ENCODE results near the gene IL12B.
"Not testable (repeated sequence)": the region's sequence is repeated elsewhere in the genome, so short reads cannot be mapped to it uniquely, and the experiment has no call there.

The IL12B gene

DNA sequence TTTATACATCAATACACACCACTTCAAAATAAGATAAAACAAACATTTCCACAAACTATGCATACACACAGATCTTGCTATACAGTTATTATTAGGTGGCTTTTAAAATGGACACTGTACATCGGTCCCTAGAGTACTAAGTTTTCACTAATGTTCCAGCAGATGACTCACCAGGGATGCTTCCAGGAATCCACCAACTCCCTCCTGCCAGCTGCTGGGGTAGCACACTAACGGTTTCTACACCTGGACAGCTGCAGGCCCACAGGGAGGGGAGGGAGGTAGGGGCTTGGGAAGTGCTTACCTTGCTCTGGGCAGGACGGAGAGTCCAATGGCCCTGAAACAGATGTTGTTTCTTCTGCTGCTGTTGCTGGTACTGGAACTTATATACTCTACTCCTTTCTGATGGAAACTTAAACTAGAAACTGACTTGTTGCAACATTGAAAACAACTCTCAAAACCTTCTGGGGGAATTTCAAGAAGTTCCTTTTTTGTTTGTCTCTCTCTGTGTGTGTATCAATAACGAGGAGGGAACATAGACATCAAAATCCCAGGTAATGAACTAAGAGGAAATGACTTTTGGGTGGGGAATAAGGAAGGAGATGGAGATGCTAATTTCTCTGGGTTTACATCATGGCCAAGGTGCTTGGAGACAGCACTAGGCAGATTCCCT lies at the start of gene IL12B:
IL12B (minus strand) TSS at position 357 of the 670 bp plus-strand sequence. CDS start 3,705 bp downstream, outside the sequence.
- DNase-seq = no peak

DNA sequence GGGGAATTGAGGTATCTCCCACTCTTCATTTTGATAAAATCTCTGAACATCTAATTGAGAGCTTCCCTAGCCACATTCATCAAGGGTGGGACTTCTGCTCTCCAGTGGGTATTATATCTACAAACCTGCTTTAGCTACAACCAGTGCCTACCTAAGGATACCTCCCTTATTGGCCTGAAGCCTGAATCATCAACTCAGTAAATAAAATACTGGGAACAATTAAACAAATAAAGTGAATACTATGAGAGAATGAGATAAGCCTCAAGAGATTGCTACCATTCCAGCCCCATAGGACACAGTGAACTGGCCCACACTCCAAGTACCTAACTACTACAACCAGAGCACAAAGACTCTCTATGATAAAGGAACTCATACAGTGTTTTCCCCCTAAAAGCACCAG lies 47.4 kb upstream of the IL12B start:
- DNase-seq = no peak

DNA sequence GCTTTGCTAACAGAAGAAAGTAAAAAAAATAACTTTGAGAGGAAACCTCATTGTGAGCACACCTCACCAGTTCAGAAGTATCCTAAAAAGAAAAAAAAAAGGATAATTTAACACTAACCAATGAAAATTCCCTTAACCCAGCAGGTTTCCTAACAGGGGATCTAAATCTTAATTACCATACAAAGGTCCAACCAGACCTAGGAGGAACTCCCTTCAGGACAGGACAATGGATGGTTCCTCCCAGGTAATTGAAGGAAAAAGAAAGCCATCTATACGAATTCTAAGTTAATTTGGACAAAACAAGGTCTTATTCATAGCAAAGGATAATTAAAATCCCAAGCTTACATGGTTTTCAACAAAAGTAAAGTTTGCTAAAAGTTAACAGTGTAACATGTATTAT lies 37.6 kb upstream of the IL12B start:
- DNase-seq = not testable (repeated sequence)

DNA sequence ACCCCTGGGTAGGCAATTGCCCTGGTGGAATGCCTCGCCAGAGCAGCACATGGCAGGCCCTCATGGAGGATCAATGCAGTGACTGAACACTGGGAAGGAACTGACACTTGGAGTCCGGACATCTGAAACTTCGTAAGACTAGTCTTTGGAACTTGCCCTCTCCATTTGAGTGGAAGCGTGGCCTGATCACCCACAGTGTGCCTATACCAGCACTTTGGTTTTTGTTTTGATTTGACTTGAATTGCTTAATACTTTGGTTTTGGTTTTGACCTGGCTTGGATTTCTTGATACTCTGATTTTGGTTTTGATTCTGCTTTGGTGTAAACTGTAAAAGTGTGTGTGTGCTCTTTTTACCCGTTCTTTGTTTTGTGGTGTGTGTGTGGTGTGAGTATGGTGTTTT lies 36.5 kb upstream of the IL12B start:
- not testable (repeated sequence) for DNase-seq

DNA sequence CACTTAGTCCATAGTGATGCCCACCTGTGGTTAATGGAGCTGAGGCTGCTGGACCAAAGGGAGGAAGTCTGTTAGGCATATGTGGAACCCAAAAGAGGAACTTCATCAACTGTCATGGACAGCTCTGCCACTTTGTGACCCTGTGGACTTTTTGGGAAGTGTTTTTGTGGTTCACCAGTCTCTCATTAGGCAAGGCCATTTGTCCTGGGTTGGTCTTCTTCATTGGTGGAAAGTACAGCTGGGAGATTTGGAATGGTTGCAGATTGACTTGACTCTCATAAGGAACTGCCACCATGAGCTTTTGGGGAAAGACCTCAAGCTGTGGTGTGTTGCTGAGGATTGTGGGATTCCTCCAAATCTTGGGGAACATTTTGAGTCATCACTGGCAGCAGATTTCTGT lies 31.9 kb upstream of the IL12B start:
- peak; percentile 86 for DNase-seq

DNA sequence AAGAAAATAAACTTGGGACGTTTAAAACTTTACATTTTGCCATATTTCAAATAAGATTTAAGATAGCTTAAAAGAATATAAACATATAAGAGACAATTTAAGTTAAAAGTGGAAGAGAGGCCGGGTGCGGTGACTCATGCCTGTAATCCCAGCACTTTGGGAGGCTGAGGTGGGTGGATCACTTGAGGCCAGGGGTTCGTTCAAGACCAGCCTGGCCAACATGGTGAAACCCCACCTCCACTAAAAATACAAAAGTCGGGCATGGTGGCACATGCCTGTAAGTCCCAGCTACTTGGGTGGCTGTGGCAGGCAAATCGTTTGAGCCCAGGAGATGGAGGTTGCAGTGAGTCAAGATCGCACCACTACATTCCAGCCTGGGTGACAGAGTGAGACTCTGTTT lies 29.6 kb upstream of the IL12B start:
- not testable (repeated sequence) for DNase-seq

DNA sequence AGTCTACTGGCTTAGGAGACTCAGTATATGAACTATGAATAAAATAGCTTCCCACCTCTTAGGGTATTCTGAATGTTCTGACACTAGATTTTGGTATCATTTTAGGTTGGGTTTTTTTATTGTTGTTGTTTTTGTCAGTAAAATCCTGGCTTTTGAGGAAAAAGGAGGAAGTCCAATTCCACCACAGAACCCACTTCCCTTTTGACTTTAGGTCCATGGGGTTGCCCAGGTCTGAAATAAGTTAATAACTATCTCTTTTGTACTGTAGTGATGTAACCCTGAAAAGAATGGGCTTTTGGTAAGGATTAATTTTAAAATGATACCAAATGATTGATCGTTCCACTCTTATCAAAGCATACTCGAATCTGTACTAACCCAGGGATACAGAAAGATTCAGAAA lies 29.1 kb upstream of the IL12B start:
- peak; percentile 40 for DNase-seq

DNA sequence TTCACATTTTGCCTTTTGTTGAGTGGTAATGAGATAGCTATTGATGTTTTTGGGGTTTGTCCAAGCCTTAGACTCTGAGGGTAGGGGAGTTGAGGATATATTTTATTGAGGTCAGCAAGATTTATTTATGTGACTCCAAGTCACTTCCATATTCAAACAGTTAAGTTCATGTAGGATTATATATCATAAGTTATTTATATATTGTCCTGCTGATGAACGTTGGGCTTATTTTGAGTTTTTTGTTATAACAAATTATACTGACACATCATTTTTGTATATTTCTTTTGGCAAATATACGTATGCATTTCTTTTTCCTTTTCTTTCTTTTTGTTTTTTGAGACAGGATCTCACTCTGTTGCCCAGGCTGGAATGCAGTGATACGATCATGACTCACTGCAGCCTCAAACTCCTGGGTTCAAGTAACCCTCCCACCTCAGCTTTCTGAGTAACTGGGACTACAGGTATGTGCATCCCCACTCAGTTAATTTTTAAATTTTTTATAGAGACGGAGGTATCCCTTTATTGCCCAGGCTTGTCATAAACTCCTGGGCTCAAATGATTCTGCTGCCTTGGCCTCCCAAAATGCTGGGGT lies 23.5 kb upstream of the IL12B start:
- no peak for DNase-seq

DNA sequence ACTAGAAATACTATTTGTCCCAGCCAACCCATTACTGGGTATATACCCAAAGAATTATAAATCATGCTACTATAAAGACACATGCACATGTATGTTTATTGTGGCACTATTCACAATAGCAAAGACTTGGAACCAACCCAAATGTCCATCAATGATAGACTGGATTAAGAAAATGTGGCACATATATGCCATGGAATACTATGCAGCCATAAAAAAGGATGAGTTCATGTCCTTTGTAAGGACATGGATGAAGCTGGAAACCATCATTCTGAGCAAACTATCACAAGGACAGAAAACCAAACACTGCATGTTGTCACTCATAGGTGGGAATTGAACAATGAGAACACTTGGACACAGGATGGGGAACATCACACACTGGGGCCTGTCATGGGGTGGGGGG lies 20.4 kb upstream of the IL12B start:
- not testable (repeated sequence) for DNase-seq

DNA sequence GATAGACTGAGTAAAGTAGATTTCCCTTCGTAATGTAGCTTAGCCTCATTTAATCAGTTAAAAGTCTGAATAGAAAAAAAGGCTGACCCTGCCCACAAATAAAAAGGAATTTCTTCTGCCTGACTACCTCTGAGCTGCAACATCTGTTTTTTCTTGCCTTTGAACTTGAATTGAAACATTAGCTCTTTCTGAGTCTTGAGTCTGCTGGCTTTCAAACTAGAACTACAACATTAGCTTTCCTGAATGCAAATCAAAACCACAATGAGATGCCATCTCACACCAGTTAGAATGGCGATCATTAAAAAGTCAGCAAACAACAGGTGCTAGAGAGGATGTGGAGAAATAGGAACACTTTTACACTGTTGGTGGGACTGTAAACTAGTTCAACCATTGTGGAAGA lies 19.9 kb upstream of the IL12B start:
- DNase-seq = not testable (repeated sequence)

DNA sequence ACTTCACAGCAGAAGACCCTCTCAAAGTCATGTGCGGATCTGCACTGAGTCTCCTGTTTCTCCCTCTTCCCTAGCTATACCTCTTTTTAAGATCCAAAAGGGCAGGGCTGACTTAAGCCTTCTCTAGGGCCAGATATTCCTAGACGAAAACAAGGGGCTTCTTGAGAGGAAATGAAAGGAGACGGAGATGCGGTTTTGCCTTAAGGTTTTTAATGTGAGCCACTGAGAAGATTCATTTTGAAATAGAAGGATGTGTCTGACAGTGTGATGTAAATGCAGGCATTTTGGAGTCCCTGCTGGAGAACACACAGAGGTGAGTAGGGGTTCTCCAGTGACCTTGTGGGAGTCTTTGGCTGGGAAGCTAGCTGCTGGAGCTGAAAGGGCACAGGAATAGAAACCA lies 15.6 kb upstream of the IL12B start:
- DNase-seq = no peak

DNA sequence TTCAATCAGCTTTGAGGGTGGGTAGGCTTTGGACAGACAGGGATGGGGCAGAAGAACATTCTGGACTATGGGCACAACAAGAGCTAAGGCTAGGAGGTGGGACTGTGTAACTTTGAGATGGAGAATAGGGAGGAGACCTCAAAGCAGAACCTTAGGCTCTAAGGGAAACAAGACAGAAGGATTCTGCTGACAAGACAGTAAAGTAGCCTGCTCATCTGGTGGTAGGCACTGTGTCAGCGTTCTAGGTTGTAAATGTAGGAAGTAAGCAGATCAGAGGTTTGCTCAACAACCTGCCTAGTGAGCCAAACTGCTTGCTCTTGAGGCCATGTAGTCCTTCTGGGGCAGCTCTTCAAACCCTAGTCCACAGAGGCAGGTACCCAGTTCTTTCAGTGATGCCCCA lies 15.0 kb upstream of the IL12B start:
- DNase-seq = no peak

DNA sequence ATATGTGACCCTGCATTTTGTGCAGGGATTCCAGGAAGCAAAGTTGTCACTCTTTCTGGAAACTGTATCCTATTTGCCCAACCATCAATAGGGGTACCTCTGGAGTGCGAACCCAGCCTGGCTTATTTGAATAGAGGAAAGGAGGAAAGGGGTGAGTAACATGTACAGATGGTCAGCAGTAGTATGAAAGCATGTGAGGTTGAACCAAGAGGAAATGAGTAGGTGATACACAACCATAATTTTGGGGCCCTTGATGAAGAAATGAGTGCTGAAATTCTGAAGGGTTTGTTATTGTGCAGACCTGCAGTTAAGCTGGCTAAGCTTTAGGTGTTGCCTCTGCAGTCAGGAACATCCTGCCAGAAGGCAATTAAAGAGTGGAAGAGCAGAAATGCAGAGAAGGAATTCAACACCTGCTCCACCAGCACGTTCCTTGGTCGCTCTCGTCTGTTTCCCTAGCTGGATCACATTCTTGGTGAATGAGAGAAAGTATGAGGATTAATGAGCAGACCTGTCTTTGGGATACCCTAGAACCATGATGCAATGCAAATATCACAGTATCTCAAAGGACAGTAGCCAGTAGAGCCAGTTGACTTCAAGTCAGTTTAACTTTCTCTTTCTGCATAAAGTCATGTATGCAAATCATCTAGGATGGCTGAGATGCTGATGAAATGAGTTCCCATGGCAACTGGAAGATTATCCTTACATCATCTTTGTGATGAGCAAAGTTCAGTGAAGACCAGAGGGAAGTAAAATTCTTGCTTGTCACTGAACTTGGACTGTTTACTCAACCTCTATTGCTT lies 13.2 kb upstream of the IL12B start:
- no peak for DNase-seq

DNA sequence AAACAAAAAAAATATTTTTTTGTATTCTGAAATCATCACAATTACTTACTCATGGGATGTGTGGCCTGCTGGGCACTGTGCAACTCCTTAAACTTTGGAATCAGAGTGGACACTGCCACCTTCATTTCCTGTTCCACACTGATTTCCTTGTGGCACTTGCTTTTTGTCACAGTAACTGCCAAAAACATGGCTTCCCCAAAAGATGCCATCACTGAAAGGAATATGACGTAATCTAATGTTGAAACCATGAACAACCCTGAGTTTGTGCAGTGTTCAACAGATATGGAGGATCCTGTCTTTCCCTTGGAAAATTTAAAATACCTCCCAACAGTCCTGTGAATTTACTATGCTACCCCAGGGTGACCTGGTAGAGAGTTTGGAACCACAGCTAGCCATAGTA lies 12.6 kb upstream of the IL12B start:
- DNase-seq = no peak

DNA sequence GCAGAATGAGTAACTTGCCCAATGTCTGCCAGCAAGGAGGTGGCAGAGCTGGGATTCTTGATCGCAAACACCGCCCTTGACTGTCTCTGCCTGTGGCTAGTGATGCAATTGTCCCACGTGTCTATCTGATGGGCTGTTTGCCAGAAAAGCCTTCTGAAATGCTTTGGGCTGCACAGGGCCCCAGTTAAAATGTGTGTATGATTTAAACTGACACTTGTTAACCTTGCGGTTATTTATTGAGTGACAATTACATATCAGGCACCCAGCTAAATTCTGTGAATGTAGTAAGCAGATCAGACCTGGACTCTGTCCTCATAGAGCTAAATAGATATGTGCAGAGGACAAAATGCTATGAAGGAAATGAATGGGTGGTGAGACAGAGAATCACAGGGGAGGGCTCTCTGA lies 11.6 kb upstream of the IL12B start:
- peak; percentile 8 for DNase-seq

DNA sequence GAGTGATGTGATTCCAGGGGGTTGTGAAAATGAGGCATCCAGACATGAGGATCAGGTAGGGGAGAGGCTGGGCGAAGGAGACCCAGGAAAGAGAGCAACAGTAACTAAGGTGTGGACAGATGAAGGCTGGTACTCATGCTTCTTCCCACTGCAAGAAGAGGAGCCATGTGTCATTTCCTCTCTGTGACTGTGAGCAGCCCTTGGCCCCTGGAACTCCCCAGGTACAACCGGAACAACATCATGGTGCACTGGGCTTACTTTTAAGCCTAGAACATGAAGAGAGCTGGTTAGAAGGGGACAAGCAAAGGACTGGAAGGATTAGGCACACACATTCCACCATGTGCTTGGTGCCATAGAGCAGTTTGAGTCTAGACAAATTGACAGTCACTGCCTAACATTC lies 10.9 kb upstream of the IL12B start:
- no peak for DNase-seq

DNA sequence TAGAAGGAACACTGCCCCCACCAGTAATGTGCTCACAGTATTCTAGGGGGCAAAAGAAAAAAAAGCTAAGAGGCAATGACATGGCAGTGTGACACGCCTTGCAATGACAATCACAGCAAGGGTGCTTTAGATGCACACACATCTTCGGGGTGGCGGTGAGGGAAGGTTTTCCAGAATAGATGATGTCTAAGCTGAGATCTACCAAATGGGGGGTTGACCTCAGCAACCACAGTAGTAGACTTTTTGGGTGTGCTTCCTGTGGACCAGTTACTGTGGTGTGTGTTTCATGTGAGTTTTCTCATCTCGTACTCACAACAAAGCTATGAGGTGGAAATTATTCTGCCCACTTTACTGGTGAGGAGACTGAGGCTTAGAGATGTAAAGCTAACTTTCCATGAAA lies 10.2 kb upstream of the IL12B start:
- no peak for DNase-seq

DNA sequence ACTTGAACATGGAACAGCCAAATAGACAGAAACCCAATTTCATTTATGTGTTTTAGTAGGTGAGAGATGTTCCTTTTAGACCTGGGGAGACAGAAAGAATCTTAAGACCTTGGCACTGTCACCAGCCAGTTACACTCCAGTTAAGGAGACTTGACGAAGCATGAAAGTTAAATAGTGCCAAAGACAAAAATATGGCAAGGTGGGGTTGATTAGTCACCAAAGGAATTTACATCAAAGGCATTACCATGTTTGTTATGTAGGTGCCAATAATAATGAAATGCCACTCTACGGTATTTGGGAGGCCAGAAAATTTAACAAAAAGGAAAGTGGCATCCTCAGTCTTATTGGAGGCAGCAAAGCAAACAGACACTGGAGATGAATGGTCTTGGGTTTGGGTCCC lies 9.2 kb upstream of the IL12B start:
- DNase-seq = no peak

DNA sequence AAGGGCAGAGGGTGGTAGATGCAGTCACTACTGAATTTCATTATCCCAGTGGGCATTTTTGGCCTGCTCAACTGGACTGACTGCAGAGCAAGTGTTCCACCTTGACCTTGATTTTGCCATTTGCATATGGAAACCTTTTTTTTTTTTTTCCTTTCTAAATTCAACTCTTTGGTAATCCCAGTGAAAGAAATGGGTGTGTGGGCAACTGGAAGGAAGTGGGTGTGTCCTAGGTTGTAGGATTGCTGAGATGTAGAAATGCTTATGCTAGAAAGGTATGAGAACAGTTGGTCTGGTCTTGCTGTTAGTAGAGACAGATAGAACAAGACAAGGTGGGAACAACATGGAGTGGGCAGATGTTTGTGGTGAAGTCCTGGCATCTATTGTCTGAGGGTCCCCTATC lies 7.8 kb upstream of the IL12B start:
- DNase-seq = no peak

DNA sequence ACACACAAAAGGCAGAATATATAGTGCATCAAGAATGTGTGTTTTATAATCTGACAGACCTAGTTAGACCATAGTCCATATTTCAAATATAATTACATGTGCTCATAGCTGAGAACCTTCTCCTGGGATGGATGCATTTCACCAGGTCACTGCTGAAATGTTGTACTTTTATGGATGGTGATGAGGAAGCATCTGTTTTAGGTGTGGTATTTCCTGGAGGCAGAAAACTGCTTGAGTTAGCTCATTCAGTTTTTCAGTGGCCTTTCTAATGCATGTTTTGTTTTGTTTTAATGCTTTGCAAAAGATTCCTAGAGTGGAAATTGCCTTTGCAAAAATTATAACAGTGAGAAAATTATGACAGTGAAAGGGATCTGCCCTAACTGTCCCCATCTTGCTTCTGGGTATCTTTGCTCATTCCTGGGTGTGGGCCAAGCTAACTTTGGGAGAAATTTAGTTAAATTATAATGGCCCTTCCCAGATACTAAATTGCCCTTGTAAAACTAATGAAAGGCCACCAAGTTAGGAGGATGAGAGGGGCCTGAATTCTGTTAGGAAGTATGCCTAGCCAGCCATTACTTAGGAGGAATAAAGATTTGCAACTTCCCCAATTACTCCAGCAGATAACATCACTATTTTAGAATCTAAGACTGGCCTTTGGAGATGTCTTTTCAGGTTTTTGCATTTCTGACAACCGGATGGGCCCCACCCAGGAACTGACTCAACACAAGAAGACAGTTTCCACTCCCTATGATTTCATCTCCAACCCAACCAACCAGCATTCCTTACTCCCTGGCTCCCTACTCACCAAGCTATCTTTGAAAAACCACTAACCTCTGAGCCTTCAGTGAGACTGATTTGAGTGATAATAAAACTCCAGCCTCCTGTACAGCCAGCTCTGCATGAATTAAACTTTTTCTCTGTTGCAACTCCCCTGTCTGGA lies 7.0 kb upstream of the IL12B start:
- DNase-seq = no peak

DNA sequence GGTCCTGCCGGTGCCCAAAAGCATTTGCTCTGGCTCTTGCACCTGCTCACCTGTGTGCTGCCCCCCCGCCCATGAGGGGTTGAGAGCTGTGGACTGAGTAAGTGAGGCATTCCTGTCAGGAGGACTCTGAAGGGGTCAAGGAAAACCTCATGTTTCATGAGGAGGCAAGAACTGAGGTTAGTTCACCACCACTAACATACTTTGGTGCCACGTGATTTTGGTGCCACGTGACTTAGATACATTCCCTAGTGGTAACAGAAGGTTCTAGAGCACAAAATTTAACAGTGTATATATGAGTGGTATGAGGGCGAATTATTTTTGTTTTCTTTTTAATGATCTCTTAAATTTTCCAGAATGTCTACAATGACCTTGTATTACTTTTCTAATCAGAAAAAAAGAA lies 6.3 kb upstream of the IL12B start:
- DNase-seq = no peak

DNA sequence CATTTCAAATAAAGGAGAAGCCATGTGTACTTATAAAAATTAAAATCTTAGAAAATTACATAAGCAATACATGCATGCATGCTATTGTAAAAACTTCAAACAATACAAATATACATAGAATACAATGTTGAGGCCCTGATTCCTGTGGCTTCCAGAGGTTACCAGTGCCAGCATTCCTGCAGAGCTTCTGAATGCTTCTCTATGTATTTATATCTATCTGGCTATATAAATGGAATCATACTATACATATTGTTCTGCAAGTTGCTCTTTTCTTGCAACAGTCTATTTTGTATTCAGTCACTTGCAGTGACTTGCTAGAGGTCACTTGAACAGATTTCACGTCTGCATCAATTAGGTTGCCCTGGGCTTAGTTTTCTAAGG lies 3.2 kb upstream of the IL12B start:
- no peak for DNase-seq
